Stimulated activated CD8-positive, alpha-beta memory T cell treated with anti-CD3 and anti-CD28 coated beads, Interleukin-12 subunit alpha, Interleukin-12 subunit beta, amount 100 ng/mL, for 4 hours (primary cell): ENCODE results near the gene PIK3CG.

Experiments used
- DNase-seq: peaks from one replicate; pipeline ENCODE4 v3.0.0-alpha.2; 2020; ENCODE audit warnings: low read depth

Gene PIK3CG

DNA sequence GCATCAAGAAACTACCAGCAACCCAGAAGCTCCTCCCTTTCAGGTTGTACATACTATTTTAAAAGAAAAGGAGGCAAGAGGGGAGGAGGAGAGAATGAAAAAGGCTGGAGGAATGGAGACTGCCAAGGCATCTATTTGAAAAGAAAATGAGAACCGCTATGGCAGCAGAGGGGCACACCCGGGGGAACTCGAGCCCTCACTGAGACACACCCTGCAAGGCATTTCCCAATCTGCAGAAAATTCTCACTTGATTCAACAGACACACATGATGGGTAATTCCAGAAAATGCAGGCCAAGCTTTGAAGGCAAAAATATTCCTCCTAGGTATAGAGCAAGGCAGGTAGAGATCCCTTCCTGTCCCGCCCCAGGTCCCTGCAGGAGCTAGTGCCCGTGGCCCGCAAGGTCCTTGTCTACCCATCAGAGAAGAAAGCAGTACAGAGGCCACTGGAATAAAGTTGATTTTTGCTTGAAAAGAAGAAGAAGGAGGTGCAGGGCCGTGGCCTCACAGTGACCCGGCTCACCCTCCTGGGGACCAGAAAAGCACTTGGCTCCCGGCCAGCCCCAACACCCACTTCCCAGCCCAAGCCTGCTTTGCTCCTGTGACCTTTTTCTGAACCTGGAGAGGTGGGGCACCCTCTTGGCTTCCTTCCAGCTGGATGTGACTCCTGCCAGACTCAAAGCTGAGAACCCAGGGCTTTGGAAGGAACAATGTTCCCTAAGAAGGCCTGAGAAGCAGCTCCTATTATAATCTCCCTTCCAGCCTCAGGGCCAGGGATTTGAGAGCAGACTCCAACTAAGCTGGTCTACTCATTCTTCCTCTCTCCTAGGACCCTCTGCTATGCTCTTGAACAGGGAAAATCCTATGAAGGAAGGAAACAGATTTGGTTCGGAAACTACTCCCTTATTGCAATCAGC is 6.2 kb upstream of the PIK3CG start:
- no peak for DNase-seq

DNA sequence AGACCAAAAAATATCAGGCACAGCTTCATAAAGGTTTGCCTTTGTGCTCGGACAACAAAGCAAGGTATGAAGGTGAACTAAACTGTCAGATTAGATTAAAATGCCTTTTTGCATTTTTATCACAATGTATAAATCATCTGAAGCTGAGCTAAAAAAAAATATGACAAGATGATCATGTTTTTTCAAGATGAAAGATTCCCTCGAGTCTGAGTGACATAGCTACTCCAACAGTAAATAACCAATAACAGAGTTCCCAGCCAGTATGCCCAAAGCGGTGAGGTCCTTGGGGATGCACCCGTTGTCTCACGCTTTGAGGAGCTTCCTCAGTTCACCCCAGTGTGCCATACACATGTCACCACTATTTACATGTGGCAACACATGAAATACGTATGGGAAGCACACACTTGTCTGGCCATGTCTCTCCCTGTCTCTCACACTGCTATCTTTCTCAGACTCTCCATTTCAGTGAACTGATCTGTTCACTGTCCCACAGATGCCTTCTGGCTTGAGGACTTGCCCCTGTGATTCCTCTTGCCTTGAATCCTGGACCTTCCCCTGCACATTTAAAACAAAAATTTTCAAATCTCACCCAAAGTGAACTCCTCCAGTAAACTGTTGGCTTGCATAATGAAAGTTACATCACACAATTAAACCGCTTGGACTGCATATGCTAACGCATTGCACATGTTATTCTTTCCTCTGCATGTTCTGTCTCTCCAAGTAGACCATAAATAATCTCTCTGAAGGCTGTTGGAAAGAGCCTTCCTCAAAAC is 2.6 kb upstream of the PIK3CG start:
- no peak for DNase-seq

DNA sequence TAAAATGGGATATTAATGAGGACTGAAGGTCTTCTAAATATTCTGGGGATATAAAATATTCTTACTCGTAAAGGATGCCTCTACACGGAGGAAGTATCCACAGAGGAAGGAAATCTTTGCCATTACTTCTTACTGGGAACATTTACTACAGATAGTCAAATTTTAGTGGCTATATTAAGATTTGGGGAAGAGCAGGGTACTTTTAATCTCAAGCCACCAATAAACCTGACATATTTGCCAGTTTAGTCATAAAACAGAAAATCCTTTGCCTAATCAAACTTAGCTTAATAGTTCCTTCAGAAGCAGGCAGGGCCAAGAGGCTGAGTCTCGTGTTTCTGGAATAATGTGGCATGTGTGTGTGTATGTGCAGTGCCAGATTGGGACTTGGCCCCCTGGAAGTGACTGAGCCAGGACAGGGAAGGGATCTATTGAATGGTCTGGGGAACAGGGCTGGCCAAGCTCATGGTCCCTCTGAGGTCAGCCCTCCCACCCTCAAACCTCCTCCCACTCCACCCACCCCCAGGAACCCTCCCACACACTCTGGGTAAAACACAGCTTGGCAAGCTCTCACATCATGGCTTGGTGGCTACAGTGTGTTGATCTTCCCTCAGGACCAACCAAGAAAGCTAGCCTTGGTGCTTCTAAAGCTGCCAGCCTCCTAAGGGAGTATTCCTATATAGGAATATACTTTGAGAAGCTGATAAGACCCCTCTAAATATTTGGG is 1.6 kb upstream of the PIK3CG start:
- DNase-seq = no peak

DNA sequence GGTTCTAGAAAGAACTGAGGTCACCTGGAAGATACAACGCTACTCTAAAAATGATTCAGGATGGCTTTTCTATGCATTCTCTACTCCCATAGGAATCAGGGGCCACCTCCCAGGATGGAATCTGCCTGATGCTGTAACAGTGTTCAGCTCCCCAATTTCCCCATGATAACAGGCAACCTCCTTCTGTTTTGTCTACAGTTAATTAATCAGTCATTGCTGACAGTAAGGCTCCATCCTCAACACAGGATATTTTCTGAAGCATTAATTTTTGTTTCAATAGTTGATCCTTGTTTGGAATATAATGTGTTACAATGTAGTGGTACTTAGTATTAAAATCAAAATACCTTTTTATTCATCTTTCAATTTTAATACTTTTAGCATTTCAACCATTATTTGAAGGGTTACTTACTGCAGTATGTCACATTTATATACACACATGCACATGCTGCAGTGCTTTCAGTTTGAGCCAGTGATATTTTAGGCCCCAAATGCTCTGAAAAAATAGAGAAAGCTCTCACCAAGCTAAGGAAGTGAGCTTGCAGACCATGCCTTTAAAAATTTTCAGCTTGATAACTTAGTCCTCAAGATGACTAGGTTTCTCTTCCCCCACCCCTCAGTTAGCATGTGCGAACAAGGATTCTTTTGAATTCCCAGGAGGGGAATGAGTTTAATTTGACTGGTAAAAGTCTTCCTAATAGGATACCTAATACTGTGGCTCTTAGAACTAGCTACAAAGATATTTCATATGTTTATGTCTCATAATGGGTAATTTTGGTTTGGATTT is 592 bp upstream of the PIK3CG start:
- no peak for DNase-seq

GRCh38 chr7:106866298-106867281 is 1.5 kb downstream of the PIK3CG start:
- DNase-seq = no peak

- no peak for DNase-seq
Observed at GRCh38 chr7:106867641-106868351, 2.7 kb downstream of the PIK3CG start.

DNA sequence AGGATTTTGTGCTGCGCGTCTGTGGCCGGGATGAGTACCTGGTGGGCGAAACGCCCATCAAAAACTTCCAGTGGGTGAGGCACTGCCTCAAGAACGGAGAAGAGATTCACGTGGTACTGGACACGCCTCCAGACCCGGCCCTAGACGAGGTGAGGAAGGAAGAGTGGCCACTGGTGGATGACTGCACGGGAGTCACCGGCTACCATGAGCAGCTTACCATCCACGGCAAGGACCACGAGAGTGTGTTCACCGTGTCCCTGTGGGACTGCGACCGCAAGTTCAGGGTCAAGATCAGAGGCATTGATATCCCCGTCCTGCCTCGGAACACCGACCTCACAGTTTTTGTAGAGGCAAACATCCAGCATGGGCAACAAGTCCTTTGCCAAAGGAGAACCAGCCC is 3.3 kb downstream of the PIK3CG start:
- DNase-seq = no peak

- no peak for DNase-seq
Observed at GRCh38 chr7:106869954-106870353, 4.9 kb downstream of the PIK3CG start.

DNA sequence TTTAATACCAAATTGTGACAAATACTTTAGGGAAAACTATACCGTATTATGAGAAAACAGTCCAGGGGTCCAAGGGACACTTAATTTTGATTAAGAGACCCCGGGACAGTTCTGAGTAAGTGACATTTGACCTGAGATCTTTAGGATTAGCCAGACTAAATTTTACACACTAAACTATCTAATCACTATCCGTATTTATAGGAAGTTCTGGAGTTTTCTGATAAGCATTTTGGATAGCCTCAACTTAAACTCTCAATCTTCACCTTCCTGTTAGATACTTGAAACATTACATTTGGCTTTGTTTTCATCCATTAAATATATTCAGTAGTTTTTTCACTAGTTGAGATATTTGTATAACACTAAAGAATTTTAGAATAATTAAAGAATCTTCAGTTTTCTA is 5.4 kb downstream of the PIK3CG start:
- no peak for DNase-seq

GRCh38 chr7:106870983-106871410 is 5.9 kb downstream of the PIK3CG start:
- DNase-seq = no peak

DNA sequence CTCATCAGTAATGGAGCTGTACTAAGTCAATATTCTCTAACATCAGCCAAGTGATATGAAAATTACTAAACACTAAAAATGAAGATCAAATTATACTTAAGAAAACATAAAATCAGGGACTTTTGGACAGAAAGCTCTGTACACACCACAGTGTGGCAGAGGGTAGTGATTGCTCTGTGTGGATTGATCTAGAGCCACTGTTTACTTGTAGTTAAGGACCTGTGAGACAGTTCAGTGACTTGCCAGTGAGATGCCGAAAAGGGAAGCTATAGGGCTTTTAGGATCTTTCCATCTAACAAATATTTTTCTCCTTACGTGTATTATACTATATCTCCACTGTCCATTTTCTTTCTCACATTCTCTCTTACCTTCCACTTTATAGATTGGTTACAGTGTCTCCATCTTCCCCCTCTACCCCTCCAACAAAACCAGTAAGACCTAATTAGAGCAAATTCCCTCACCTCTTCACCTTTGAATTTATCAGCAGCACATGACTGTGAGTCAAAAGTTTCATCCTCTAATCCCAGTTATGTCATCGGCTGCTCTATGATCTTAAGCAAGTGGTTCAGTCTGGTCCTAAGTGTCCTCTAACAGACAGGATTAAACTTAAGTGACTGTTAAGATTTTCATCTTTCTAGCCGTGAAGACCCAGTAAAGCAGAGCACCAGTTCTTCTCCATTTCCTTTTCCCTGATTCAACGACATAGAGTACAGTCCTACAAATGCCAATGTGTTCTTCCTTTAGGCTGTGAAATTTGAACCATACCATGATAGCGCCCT is 6.9 kb downstream of the PIK3CG start:
- no peak for DNase-seq

DNA sequence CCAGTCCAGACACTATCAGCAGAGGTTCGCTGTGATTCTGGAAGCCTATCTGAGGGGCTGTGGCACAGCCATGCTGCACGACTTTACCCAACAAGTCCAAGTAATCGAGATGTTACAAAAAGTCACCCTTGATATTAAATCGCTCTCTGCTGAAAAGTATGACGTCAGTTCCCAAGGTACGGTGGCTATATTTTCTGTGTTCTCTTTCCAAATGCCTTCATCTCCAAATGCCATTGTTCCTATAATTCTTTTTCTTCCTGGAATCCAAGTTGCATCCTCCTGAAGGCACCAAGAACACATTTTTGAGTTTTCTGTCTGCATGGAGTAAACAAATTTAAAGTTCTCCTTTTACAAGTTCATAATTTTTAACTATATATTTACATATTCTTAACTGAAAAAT is 7.7 kb downstream of the PIK3CG start:
- no peak for DNase-seq

- DNase-seq = no peak
Observed at GRCh38 chr7:106874076-106874475, 9.0 kb downstream of the PIK3CG start.

DNA sequence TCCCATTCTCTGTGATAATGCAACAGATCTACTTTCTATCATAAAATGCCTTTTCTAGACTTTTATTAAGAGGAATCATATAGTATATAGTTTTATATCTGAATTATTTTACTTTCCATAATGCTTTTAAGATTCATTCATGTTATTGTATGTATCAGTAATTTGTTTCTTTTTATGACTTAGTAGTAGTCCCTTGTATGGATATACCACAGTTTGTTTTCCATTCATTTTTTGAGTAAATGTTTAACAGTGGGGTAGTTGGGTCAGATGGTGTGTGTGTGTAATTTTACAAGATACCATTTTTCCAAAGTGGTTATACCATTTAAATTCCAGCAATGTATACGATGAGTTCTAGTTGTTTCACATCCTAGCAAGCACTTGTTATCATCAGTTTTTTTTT is 10.4 kb downstream of the PIK3CG start:
- no peak for DNase-seq

- DNase-seq = no peak
Observed at GRCh38 chr7:106878748-106879439, 13.8 kb downstream of the PIK3CG start.

DNA sequence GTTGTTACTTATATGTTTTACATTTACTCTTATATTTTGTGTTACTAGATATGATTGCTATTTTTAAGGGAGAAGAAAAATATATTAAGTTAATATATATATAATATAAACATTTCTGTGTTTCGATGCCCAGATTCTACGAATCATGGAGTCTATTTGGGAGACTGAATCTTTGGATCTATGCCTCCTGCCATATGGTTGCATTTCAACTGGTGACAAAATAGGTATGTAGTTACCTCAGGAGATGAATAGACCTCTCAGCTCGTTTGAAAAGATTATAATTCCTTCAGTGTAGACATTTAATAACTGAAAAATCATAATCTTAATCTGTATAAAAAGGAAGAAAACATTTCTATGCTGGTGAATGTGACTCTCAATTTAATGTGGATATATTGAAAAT is 16.9 kb downstream of the PIK3CG start:
- DNase-seq = no peak

GRCh38 chr7:106883456-106884026 is 18.5 kb downstream of the PIK3CG start:
- no peak for DNase-seq

DNA sequence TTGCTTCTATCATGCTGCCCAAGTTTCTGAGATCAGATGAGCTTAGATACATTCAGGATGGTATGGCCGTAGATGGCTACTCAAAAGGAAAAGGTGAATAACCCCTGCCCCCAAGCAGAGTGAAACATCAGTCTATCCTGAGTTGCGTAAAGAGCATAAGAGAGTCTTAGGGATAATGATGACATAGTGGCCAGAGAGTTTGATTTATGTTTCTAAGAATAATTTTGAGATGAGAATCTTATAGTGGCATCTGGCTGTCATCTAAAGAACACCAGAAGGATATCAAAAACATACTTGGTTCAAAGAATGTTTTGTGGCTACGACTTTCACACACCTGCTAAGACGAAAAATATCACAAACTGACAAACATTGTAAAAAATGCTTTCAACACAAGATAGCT is 20.6 kb downstream of the PIK3CG start:
- no peak for DNase-seq
